ENCODE results near the gene NKIRAS2. TPM values are rescaled to one million over a fixed set of nuclear protein-coding genes. Genes with fewer than 3 reads are reported as not detected.
A peak's percentile ranks its signal among the peaks of the same experiment; 100 is the strongest.

The NKIRAS2 gene
- total and polyA plus RNA-seq, 2 donors (not counting 1 experiment from before 2014, with no cell fraction given), result 18.8 to 37.7 TPM

GRCh38 chr17:42016941-42017865 lies 2.7 kb upstream of the NKIRAS2 start, which contains the start of gene DNAJC7:
DNAJC7 (minus strand) TSS chr17:42017439; CDS start chr17:42017416, 23 bp downstream.
- peak; percentile 90 to 92 for DNase-seq (ENCODE audit: low read depth in 2 of 2)
- Histone ChIP-seq H3K79me2 (ENCODE audit: control insufficient read depth, insufficient read depth, low read length) (peaks cover 64% of the 10 kb centered on the region), H3K36me3 (ENCODE audit: control insufficient read depth, insufficient read depth, low read length) (peaks cover 2% of the 10 kb centered on the region), H3K4me3 (replicated peaks in 1 of 4; ENCODE audit: control extremely low read depth in 1 of 4, insufficient read depth in 1 of 4, low read depth in 3 of 4, low read length in 4 of 4) (peak within 1 kb of the TSS; percentile 80 to 99 (median 88)), H3K9me3 (ENCODE audit: control insufficient read depth, insufficient read depth, low read depth, low read length) (no peaks in the 10 kb centered on the region), H3K9ac (ENCODE audit: insufficient read depth, low read length) (peak within 1 kb of the TSS; percentile 98), H3K4me2 (ENCODE audit: extremely low read depth, insufficient read depth, low read length) (peak within 1 kb of the TSS; percentile 93), H3K27ac (ENCODE audit: insufficient read depth, low read length) (peak within 1 kb of the TSS; percentile 96), H4K20me1 (ENCODE audit: control insufficient read depth, extremely low read depth, insufficient read depth, low read length) (no peaks in the 10 kb centered on the region), H3K4me1 (ENCODE audit: control insufficient read depth, extremely low read depth, insufficient read depth, low read length) (peaks cover 4% of the 10 kb centered on the region), H3K27me3 (ENCODE audit: control insufficient read depth, insufficient read depth, low read length) (no peaks in the 10 kb centered on the region), H2AFZ (ENCODE audit: low read length) (peak within 1 kb of the TSS; percentile 94)
- TF ChIP-seq, protein P1, sequence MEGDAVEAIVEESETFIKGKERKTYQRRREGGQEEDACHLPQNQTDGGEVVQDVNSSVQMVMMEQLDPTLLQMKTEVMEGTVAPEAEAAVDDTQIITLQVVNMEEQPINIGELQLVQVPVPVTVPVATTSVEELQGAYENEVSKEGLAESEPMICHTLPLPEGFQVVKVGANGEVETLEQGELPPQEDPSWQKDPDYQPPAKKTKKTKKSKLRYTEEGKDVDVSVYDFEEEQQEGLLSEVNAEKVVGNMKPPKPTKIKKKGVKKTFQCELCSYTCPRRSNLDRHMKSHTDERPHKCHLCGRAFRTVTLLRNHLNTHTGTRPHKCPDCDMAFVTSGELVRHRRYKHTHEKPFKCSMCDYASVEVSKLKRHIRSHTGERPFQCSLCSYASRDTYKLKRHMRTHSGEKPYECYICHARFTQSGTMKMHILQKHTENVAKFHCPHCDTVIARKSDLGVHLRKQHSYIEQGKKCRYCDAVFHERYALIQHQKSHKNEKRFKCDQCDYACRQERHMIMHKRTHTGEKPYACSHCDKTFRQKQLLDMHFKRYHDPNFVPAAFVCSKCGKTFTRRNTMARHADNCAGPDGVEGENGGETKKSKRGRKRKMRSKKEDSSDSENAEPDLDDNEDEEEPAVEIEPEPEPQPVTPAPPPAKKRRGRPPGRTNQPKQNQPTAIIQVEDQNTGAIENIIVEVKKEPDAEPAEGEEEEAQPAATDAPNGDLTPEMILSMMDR (conservative IDR thresholded peaks at IDR 0.05 in 1 of 2, IDR thresholded peaks at IDR 0.05 in 1 of 2; ENCODE audit: low read depth in 1 of 2, low read length in 2 of 2), result no peak
- no peak for TF ChIP-seq EZH2 (IDR thresholded peaks at IDR 0.05; ENCODE audit: low read length, missing control alignments)

DNA sequence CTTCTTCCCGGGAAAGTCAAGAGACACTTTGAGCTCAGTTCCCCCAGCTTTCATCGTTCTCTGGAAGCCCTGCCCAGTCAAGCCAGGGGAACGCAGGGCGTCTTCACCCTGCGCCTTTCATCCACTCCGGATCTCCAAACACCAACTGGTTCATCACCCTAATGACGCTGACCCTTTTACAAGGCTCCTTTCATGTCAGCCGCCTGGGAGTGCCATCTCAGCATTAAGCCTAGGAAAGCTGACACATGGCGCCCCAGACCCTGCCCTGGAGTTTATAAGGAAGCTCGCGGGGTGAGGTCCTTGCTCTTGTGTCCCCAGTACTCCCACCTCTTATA lies 2.1 kb upstream of the NKIRAS2 start:
- Histone ChIP-seq H3K27ac (ENCODE audit: insufficient read depth, low read length) (peak overlapping the region; percentile 96), H3K4me1 (ENCODE audit: control insufficient read depth, extremely low read depth, insufficient read depth, low read length) (peaks cover 4% of the 10 kb centered on the region), H3K4me3 (replicated peaks in 1 of 4; ENCODE audit: control extremely low read depth in 1 of 4, insufficient read depth in 1 of 4, low read depth in 3 of 4, low read length in 4 of 4) (peak overlapping the region; percentile 80 to 99 (median 88)), H3K79me2 (ENCODE audit: control insufficient read depth, insufficient read depth, low read length) (peaks cover 58% of the 10 kb centered on the region), H3K36me3 (ENCODE audit: control insufficient read depth, insufficient read depth, low read length) (peaks cover 7% of the 10 kb centered on the region), H3K4me2 (ENCODE audit: extremely low read depth, insufficient read depth, low read length) (peak overlapping the region; percentile 93), H3K27me3 (ENCODE audit: control insufficient read depth, insufficient read depth, low read length) (no peaks in the 10 kb centered on the region), H2AFZ (ENCODE audit: low read length) (peak overlapping the region; percentile 94), H3K9me3 (ENCODE audit: control insufficient read depth, insufficient read depth, low read depth, low read length) (no peaks in the 10 kb centered on the region), H4K20me1 (ENCODE audit: control insufficient read depth, extremely low read depth, insufficient read depth, low read length) (no peaks in the 10 kb centered on the region), H3K9ac (ENCODE audit: insufficient read depth, low read length) (peak overlapping the region; percentile 98)
- TF ChIP-seq, protein P1 (conservative IDR thresholded peaks at IDR 0.05 in 1 of 2, IDR thresholded peaks at IDR 0.05 in 1 of 2; ENCODE audit: low read depth in 1 of 2, low read length in 2 of 2), result no peak
- DNase-seq (ENCODE audit: low read depth in 2 of 2), result no peak

- no peaks in the 10 kb centered on the region for H4K20me1 ChIP-seq (ENCODE audit: control insufficient read depth, extremely low read depth, insufficient read depth, low read length)
- H3K27me3 ChIP-seq (ENCODE audit: control insufficient read depth, insufficient read depth, low read length), result no peaks in the 10 kb centered on the region
- peak overlapping the region; percentile 93 for H3K4me2 ChIP-seq (ENCODE audit: extremely low read depth, insufficient read depth, low read length)
- peaks cover 7% of the 10 kb centered on the region for H3K36me3 ChIP-seq (ENCODE audit: control insufficient read depth, insufficient read depth, low read length)
- peak overlapping the region; percentile 96 for H3K27ac ChIP-seq (ENCODE audit: insufficient read depth, low read length)
- TF ChIP-seq EZH2 (IDR thresholded peaks at IDR 0.05; ENCODE audit: low read length, missing control alignments), result no peak
- TF ChIP-seq, protein P1 (conservative IDR thresholded peaks at IDR 0.05 in 1 of 2, IDR thresholded peaks at IDR 0.05 in 1 of 2; ENCODE audit: low read depth in 1 of 2, low read length in 2 of 2), result no peak
- DNase-seq (ENCODE audit: low read depth in 2 of 2), result no peak
- peak overlapping the region; percentile 94 for H2AFZ ChIP-seq (ENCODE audit: low read length)
- no peaks in the 10 kb centered on the region for H3K9me3 ChIP-seq (ENCODE audit: control insufficient read depth, insufficient read depth, low read depth, low read length)
- peak overlapping the region; percentile 80 to 99 (median 88) for H3K4me3 ChIP-seq (replicated peaks in 1 of 4; ENCODE audit: control extremely low read depth in 1 of 4, insufficient read depth in 1 of 4, low read depth in 3 of 4, low read length in 4 of 4)
- peaks cover 4% of the 10 kb centered on the region for H3K4me1 ChIP-seq (ENCODE audit: control insufficient read depth, extremely low read depth, insufficient read depth, low read length)
- no peak overlapping the region for H3K9ac ChIP-seq (ENCODE audit: insufficient read depth, low read length)
- peaks cover 53% of the 10 kb centered on the region for H3K79me2 ChIP-seq (ENCODE audit: control insufficient read depth, insufficient read depth, low read length)
Measured at GRCh38 chr17:42018339-42018738, 1.6 kb upstream of the NKIRAS2 start.
